GM21381 (cell line): ENCODE data around the gene IL19.

ENCODE experiments used
- ATAC-seq: cut with Tn5 transposase; IDR thresholded peaks from one replicate; pipeline ENCODE4 v1.9.1; 2021; ENCODE audit warnings: mild to moderate bottlenecking, moderate library complexity; ENCODE audit not compliant: unreplicated experiment

Gene IL19, protein sequence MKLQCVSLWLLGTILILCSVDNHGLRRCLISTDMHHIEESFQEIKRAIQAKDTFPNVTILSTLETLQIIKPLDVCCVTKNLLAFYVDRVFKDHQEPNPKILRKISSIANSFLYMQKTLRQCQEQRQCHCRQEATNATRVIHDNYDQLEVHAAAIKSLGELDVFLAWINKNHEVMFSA

DNA sequence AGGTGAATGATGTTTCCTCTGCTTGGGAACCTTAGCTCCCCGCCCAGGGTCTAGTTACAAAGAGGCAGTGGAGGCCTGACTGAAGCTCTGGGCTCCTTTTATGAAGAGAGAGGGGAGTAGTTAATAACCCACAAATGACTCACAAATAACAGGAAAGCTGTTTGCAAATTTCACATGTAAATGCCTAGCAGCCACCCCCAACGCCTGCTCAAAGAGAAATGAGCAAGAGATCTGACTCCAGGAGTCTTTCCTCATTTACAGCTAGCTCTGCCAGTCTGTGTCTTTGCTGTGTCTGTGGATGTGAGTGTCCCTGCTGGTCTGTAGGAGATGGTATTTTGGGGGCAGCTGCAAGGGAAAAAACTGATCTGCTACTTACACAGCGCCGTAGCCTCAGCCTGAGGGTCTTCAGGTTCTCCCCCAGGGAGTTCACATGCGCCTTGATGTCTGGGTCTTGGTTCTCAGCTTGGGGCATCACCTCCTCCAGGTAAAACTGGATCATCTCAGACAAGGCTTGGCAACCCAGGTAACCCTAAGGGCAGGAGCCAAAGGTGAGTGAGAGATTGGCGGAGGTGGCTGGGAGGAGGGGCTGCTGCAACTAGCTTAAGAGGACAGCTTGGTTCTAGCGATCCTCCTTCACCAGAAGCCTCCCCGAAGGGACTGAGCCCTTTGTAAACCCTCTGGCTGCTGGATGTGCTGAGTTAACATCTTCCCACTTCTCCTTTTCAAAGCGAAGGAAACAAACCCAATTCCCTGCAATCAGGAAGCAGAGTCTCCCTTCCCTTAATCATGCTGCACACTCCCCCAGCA lies at the start of gene IL19:
Gene IL19 (plus strand): TSS at position 243 of the 807 bp plus-strand sequence. CDS start 65,890 bp downstream, outside the sequence.
- ATAC-seq, result peak; percentile 18

DNA sequence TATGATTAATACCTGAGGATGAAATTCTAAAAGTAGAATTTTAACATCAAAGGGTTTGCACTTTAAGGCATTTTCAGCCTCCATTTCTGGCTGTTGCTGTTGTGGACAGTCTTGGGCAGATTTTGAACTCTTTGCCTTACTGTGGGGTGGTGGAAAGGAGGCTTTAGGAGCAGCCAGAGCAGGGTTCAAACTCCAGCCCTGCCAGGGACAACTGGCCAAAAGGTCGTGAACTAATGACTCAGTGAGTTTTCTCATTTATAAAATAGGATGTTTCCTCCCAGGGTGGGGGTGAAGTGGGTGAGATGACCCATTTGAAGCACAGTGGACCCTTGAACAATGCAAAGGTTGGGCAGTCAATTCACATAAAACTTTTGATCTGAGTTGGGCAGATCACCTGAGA lies 49.1 kb upstream of the IL19 start:
- ATAC-seq, result no peak

DNA sequence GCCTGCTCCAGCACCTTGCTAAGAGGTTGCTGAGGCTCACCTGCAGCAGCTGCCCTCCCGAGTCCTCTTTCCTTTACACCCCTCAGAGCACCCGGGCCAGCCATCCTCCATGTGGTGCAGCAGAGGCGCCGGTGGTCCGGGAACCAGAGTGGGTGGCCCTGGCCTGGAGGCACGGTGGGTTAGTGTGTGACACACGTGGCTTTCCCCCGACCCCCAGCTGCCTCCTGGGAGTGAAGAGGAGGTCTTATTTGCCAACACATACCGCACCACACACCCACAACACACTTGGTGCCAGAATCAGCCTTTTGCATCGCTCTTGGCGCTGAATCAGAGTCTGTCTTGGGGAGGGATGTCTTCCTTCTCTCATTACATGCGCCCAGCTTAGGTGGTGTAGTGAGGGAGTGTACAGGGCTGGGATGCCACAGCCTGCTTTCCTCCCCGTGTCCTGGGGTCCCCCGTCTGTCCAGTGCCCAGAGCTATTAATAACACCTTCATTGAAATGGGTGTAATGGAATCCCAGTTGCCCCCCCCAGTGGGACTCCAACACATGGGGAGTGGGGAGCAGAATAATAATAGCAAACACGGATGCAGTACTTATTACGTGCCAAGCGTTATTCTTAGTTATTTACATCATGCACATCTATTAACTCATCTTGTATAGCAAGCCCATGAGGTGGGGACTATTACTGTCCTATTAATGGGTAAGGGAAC lies 47.7 kb upstream of the IL19 start:
- ATAC-seq, result no peak

DNA sequence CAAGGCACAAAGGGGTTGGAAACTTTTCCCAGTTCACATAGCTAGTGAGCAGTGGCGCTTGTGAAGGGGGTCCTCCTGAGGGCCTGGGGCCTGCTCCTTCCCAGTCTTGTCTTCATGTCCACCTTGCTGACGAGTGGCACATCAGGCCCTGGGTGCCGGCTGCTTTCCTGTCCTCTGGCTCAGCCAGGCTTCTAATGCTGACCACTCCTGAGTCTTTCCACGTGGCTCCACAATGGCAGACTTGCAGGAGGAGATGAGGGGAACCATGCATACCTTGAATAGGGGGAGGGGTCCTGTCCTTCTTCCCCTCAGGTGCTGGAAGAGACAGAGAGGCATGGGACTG lies 47.1 kb upstream of the IL19 start:
- ATAC-seq, result no peak

DNA sequence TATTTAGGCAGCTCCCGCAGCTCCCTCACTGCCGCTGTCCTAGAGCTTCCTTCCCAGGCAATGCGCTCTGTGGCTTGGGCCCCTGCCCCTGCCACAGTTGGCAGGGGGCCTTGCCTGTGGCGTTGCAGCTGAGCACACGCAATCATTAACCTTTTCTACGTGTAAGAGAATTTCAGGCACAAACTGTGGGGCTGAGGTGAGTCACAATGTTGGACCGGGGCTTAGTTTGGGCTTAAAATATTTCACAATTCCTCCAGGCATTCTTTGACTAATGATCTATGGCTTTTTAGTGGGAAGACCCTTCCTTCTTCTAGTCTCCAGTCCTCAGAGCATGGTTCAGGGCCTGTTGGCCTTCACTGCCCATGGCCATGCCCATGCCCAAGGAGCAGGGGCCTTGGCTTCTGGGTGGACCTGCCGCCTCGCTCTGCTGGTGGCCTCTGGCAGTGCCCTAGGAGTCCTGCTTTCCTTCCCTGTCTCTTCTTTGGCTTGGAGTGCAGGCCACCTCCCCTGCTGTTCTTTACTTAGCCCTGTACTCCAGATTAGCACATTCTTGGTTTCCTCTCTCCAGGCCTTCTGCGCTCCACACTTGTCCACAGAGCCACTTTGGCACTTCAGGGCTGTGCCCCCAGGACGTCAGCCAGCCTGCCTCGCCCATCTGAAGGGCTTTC lies 46.6 kb upstream of the IL19 start:
- ATAC-seq, result no peak

DNA sequence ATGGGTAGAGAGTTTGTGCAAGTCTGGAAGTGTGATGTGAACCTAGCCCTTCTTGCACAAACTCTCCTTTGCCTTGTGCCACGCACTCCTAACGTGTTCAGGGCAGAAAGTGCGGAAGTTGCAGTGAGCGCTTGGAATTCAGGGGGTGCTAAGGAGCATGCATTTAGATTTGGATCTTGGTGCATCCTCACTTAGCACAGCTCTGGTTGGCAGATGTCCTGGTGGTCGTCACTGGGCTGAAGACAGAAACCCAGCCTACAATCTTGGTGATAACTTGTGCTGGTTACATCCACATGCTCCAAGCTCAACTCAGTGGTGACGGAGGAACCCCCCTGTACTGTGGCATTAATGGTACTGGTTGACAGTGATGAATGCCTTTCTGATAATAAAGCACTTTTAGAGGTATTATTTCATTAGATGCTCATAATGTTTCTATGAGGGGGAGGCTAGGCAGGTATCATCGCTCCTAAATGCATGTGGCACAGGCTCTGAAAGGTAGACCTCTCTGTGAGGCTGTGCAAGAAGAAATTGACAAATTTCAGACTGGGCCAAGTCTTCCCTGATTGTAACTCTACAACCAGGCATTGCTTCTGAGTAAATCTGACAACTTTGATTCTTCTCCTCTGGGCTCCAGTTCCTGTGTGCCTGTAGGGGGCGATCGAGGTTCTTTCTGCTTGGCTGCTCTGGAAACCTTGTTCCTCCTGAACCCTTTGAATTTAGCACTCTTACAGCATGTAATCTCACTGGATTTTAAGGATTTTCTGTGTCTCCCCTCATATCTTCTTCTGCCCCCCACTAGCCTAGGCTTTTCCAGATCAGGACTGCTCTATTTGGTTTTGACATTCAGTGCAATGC lies 45.2 kb upstream of the IL19 start:
- ATAC-seq, result no peak

DNA sequence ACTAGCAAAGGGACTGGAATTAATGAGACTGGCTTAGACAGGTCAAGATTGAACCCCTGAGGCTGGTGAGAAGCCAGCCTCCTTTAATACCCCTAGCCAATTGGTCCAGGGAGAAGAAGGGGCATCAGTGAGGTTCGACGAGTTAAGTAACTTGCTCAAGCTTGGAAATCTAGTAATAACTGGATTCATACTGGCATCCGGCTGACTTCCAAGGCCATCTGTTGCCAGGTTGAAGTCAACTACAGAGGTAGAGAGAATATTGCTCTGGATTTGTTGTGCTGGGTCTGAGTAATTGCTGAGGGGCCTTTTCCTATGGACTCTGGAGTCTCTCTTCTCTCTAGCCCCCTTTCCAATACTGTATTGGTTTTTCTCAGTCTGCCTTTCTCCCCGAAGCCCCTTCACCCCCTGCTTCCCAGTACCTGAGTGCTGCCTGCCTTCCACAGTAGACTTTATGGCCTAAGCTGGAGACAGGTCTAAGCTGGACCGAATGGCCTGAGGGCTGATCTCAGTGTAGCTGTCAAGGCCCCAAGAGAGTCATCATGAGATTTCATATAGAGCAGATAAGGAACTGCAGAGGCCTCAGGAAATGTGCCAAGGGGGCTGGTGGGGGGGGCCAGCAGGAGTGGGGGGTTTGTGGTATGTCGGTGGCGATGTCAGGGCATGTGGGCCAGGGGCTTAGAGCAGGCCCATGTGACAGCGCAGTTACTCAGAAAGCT lies 42.4 kb upstream of the IL19 start:
- no peak for ATAC-seq

DNA sequence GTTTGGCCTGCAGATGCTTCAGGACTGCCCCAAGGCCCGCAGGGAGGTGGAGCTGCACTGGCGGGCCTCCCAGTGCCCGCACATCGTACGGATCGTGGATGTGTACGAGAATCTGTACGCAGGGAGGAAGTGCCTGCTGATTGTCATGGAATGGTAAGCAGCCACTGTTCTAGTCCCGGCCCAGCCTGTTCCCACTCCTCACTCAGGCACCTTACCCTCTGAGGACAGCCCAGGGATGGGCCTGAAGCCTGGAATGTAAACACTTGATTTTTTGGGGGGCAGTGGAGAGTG lies 41.9 kb upstream of the IL19 start:
- ATAC-seq, result no peak

DNA sequence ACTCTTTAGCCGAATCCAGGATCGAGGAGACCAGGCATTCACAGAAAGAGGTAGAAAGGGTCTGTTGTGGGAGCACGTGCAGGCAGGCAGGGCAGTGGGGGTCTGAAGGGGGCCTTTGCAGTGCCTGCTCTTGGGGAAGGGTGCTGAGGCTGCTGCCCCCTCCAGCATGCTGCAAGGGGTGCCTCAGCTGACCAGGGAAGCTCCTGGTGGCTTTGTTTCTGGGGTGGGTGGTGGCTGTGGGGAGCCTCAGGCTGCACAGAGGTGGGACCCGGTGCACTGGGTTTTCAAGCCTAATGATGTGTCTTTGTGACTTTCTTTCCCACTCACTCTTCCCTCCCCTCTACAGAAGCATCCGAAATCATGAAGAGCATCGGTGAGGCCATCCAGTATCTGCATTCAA lies 41.5 kb upstream of the IL19 start:
- no peak for ATAC-seq

DNA sequence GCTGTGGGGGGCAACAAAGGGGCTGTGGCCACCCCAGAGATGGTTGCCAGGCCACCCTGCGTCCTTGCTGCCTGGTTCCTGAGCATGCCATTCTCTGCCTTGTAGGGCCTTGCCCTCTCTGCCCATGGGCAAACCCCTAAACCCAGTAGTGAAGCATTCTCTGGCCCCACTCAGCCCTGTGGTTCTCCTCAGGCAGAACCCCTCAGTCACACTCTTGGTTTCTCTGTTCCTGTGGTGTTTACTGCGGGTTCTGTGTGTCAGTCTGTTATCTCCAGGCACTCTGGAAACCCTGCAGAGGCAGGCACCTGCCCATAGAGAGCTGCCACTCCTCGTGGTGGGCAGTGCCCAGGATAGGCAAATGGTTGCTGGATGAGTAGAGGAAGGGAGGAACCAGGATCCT lies 41.1 kb upstream of the IL19 start:
- ATAC-seq, result no peak

DNA sequence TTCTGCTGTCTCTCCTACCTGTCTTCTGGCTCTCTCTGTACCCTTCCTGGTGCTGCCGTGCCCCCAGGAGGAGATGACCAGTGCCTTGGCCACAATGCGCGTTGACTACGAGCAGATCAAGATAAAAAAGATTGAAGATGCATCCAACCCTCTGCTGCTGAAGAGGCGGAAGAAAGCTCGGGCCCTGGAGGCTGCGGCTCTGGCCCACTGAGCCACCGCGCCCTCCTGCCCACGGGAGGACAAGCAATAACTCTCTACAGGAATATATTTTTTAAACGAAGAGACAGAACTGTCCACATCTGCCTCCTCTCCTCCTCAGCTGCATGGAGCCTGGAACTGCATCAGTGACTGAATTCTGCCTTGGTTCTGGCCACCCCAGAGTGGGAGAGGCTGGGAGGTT lies 38.1 kb upstream of the IL19 start:
- ATAC-seq, result no peak

DNA sequence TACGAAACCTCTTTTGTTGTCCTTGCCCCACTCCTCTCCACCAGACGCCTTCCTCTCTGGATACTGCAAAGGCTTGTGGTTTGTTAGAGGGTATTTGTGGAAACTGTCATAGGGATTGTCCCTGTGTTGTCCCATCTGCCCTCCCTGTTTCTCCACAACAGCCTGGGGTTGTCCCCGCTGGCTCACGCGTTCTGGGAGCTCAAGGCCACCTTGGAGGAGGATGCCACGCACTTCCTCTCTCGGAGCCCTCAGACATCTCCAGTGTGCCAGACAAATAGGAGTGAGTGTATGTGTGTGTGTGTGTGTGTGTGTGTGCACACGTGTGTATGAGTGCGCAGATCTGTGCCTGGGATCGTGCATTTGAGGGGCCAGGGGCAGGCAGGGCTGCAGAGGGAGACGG lies 37.6 kb upstream of the IL19 start:
- ATAC-seq, result no peak

DNA sequence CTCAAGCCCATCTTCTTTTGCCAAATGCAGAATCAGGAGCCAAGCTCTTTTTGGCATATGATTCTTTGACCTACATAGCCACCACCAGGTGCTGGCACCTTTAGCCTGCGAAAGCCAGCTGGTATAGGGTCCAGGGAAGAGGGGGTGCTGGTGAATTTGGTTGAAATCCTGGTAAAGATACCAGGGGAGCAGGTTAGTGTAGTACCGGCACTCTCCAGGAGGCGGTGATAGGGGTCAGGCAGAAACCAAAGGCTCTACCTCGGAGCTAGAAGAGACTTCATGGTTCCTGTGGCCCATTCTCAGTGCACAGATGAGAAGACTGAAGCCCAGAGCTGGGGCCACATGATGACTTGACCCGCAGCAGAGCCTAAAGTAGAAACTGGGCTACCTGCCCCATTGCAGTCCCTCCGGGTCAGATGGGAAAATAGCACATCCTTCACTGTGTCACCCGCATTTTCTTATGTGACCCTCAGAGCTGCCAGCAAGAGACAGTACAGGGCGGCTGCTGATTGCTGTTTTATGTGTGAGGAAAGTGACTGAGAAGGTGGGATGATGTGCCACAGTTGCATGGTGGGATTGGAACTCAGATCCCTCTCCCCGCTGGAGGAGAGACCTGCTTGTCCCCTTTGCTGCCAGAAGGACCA lies 36.0 kb upstream of the IL19 start:
- ATAC-seq, result no peak

DNA sequence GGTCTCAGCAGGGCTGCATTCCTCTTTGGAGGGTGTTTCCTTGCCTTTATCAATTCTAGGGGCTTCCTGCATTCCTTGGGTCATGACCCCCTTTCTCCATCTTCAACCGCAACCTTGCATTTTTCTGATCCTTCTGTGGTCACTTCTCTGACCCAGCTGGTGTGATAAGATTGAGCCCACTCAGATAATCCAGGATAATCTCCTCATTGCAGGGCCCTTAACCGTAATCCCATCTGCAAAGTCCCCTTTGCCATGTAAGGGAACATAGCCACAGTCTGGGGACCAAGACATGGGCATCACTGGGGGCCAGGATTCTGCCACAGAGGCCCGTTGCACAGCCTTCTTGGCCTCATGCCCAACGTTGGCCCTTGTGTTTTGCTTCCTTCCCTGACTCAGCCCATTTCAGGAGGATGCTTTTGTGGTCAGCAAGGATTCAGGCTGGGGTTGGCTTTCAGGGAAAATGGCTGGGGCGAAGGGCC lies 35.0 kb upstream of the IL19 start:
- ATAC-seq, result no peak

DNA sequence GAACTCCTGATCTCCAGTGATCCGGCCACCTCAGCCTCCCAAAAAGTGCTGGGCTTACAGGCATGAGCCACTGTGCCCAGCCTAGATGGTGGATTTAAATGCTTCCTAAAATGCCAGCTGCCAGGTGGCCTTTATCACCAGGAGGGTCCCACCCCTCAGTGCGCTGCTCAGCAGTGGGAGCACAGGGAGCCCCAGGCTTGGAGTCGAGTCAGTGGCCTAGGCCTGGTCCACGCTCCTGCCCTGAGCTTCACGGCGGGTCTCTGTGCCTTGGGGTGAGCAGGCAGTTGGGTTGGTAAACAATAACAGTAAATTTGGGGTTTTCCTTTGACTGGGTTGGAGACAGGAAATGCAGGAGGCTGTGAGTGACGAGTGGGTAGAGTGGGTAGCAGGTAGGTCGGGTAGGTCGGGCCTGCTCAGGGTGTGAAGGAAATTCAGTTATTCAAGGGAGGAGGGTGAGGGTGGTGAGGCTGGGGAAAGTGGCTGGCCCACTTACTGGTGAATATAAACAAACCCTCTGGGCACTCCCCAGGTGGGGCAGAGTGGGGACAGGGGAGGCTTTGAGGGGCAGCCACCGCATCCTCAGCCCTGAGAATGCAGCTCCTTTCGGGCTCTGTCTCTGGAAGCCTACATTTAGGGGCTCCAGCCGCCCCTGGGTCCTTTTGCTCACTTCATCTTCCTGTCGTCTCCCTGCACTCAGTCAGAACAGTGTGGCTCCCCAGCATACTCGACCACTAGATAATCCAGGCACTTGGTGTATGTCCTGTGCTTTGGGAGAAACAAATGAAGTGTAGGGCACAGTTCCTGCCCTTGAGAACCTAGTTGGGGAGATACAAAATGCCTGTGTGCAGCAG lies 33.5 kb upstream of the IL19 start:
- no peak for ATAC-seq

DNA sequence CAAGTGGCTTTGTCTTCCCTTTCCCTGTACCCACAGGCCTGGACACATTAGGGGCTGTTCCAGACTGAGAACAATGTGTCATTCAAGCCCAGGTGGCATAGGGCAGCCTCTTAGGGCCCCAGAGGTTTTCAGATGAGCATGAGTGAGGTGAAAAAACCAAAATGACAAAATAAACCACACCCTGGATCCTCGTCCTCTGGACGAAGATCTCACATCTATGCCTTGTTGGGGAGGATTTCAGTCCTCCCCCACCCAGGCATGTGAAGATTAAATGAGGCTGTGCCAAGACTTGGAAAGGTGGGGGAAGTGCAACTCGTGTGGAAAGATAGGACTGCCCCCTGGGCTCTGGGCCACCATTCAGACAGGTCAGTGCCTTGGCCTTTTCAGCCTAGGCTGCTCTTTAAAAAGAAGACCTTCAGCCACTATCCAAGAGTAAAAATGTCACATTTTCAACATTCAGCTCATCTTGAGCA lies 32.8 kb upstream of the IL19 start:
- no peak for ATAC-seq

DNA sequence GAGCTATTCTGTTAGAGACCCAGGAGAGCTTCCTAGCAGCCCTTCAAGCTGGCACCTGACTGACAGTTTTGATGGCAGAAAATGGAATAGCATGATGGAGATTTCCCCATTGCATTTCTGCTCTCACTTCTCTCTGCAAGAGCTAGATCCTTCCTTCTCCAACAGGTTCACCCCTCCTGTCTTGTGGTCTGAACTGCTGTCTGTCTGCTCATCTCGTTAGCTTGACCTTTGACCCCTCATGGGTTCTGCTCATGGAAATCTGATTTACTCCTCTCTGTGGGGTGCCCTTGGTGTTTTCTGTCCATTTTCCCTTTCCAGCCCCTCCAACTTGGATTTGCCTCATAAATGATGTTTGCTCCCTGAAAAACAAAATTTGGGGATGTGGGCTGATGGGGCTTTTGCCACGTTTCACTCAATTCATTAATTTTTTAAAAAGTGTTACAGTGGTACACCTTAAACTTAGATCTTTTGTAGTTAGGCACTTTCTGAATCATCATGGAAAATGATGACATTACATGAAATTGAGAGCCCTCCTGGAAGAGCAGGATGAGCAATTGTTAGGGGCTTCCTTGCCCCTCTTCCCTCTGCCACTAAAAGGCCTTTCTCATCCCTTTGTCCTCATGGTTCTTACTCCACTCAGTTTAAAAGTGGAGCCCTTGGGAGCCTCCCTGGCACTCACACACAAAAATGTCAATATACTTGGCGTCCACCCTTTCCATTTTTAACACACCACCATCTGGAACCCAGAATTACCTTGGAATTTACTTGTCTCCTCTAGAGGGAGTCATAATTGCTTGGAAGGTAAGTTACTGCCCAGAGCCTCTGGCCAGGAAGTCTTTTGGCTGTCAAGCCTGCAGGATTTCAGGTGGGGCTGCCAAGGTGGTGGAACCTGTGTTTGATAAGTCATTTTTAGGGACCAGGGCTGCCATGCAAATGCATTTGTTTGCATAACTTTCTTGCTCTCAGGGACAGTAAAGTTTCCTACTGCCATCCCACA lies 31.9 kb upstream of the IL19 start:
- ATAC-seq, result no peak
